ENCODE data around the gene GRM8.

Gene GRM8

GRCh38 chr7:126449611-126450268 is 803.0 kb downstream of the GRM8 start:
- no peak overlapping the region for H3K4me3 ChIP-seq (ENCODE audit: control insufficient read depth, low read depth, low read length)
- no peak for DNase-seq (ENCODE audit: low read depth)
- TF ChIP-seq, protein P1, sequence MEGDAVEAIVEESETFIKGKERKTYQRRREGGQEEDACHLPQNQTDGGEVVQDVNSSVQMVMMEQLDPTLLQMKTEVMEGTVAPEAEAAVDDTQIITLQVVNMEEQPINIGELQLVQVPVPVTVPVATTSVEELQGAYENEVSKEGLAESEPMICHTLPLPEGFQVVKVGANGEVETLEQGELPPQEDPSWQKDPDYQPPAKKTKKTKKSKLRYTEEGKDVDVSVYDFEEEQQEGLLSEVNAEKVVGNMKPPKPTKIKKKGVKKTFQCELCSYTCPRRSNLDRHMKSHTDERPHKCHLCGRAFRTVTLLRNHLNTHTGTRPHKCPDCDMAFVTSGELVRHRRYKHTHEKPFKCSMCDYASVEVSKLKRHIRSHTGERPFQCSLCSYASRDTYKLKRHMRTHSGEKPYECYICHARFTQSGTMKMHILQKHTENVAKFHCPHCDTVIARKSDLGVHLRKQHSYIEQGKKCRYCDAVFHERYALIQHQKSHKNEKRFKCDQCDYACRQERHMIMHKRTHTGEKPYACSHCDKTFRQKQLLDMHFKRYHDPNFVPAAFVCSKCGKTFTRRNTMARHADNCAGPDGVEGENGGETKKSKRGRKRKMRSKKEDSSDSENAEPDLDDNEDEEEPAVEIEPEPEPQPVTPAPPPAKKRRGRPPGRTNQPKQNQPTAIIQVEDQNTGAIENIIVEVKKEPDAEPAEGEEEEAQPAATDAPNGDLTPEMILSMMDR (conservative IDR thresholded peaks at IDR 0.05; ENCODE audit: control insufficient read depth, insufficient read depth, low read depth, low read length): no peak

GRCh38 chr7:126447984-126448383 is 804.8 kb downstream of the GRM8 start:
- TF ChIP-seq, protein P1 (conservative IDR thresholded peaks at IDR 0.05; ENCODE audit: control insufficient read depth, insufficient read depth, low read depth, low read length): no peak
- no peak overlapping the region for H3K4me3 ChIP-seq (ENCODE audit: control insufficient read depth, low read depth, low read length)
- no peak for DNase-seq (ENCODE audit: low read depth)

- TF ChIP-seq, protein P1 (conservative IDR thresholded peaks at IDR 0.05; ENCODE audit: control insufficient read depth, insufficient read depth, low read depth, low read length): no peak
- DNase-seq (ENCODE audit: low read depth): no peak
- H3K4me3 ChIP-seq (ENCODE audit: control insufficient read depth, low read depth, low read length): no peak overlapping the region
Measured at GRCh38 chr7:126445991-126446390, 806.8 kb downstream of the GRM8 start.

DNA sequence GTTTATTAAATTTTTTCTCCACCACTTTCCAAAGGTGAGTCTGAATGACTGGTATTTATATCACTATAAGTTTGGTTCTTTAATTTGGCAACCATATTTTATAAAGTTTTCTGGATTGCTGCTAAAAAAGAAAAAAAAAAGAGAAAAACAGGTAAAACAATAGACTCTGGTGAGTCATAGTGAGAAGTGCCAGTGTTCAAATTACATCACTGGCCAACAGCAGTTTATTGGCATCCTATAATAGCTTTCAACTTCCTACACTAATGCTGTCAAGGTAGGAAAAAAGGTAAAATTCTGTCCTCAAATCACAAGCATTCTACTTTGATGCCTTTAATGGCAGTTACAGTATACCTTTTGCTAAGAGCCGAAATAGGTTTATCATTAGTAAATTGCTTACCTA is 808.8 kb downstream of the GRM8 start:
- TF ChIP-seq, protein P1 (conservative IDR thresholded peaks at IDR 0.05; ENCODE audit: control insufficient read depth, insufficient read depth, low read depth, low read length): no peak
- no peak for DNase-seq (ENCODE audit: low read depth)
- H3K4me3 ChIP-seq (ENCODE audit: control insufficient read depth, low read depth, low read length): no peak overlapping the region

DNA sequence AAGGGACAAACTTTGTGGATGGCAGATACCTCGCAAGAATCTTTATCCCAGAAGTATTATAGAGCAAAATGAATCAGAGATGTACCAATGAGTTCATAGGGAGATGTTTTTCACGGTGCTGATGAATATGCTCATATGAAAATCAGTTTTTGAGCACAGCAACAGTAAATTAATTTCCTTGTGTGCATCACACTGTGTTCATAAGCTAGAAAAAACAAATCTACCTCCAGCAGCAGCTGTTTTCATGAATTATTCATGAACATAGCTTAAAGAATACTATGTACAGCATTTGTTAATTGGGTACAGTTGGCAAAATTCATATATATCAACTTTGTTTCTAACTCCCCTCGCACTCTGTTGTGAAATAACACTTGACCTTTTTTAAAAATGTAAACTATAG is 809.8 kb downstream of the GRM8 start:
- no peak for DNase-seq (ENCODE audit: low read depth)
- H3K4me3 ChIP-seq (ENCODE audit: control insufficient read depth, low read depth, low read length): no peak overlapping the region
- TF ChIP-seq, protein P1 (conservative IDR thresholded peaks at IDR 0.05; ENCODE audit: control insufficient read depth, insufficient read depth, low read depth, low read length): no peak

- no peak overlapping the region for H3K4me3 ChIP-seq (ENCODE audit: control insufficient read depth, low read depth, low read length)
- DNase-seq (ENCODE audit: low read depth): no peak
- TF ChIP-seq, protein P1 (conservative IDR thresholded peaks at IDR 0.05; ENCODE audit: control insufficient read depth, insufficient read depth, low read depth, low read length): no peak
Measured at GRCh38 chr7:126441745-126442144, 811.0 kb downstream of the GRM8 start.

DNA sequence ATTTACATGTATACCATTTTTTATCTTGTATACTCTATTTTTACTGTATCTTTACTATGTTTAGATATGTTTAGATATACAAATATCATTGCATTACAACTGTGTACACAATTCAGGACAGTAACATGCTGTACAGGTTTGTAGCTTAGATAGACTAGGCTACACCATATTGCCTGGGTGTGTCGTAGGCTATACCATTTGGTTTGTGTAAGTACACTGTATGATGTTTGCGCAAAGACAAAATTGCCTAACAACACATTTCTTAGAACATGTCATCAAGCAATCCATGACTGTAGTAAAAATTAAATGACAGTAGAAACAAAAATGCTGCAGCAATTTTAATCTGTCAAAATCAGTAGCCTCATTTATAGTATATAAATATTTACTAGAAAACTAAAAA is 812.2 kb downstream of the GRM8 start:
- TF ChIP-seq, protein P1 (conservative IDR thresholded peaks at IDR 0.05; ENCODE audit: control insufficient read depth, insufficient read depth, low read depth, low read length): no peak
- no peak for DNase-seq (ENCODE audit: low read depth)
- H3K4me3 ChIP-seq (ENCODE audit: control insufficient read depth, low read depth, low read length): no peak overlapping the region
